GM23248 (cell line): ENCODE data around the gene BDH1.

Source experiments
- EZH2 ChIP-seq: fragments of 200-600 bp; sonication (generic); IDR thresholded peaks from 2 replicates; pipeline ENCODE4 v1.6.1; 2018; ENCODE audit warnings: antibody characterized with exemption, mild to moderate bottlenecking; ENCODE audit not compliant: insufficient read depth, poor library complexity, severe bottlenecking
- EZH2phosphoT487 ChIP-seq: fragments of 200-600 bp; sonication (generic); IDR thresholded peaks from 2 replicates; pipeline ENCODE4 v1.6.1; 2018; ENCODE audit warnings: antibody characterized with exemption, moderate library complexity, mild to moderate bottlenecking, low read depth; ENCODE audit not compliant: insufficient read depth

DNA sequence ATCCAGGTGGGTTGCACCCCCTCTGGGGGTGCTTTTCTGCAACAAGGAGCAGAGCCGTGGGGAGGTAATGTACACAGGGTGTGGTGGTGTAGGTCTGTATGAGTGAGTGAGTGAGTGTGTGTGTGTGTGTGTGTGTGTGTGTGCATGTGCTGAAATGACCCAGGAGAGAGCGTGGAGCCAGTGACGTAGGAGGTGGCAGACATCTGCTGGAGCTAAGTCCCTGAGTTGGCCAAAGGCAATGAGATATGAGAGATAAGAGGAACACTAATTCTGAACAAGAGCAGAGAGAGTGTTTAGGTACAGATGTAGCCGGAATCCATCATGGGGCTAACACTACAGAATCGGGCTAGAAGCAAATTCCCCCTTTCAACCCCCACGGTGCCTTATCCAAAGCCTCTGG, 27.6 kb downstream of the BDH1 start:
- no peak for TF ChIP-seq EZH2
- TF ChIP-seq EZH2phosphoT487, result no peak
